Measurements from ENCODE around the gene DYNLRB1. TPM values are rescaled to one million over a fixed set of nuclear protein-coding genes. Genes with fewer than 3 reads are reported as not detected.

DYNLRB1 gene
- total RNA-seq, 1 donor: 57.4 TPM

DNA sequence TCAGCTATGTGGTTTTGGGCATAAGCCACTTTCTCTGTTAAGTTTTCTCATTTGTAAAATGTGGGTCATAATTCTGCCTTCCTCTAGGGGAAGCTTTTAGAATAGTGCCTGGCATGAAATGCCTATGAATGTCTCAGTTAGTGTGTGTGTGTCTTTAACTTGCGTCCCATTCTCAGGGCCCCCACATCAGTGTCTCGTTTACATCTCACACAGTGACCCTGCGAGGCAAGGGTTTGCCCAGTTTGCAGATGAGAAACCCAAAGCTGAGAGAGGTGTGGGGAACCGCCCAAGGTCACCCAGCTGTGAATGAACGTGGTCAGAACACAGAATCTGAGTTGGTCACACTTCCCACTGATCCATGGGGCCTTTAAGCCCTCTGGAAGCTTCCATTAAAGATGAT is 14.1 kb downstream of the DYNLRB1 start:
- DNase-seq (ENCODE audit: low read depth): no peak
- H3K4me3 ChIP-seq (ENCODE audit: low read depth, low read length): no peak overlapping the region
- TF ChIP-seq, protein P1, sequence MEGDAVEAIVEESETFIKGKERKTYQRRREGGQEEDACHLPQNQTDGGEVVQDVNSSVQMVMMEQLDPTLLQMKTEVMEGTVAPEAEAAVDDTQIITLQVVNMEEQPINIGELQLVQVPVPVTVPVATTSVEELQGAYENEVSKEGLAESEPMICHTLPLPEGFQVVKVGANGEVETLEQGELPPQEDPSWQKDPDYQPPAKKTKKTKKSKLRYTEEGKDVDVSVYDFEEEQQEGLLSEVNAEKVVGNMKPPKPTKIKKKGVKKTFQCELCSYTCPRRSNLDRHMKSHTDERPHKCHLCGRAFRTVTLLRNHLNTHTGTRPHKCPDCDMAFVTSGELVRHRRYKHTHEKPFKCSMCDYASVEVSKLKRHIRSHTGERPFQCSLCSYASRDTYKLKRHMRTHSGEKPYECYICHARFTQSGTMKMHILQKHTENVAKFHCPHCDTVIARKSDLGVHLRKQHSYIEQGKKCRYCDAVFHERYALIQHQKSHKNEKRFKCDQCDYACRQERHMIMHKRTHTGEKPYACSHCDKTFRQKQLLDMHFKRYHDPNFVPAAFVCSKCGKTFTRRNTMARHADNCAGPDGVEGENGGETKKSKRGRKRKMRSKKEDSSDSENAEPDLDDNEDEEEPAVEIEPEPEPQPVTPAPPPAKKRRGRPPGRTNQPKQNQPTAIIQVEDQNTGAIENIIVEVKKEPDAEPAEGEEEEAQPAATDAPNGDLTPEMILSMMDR (IDR thresholded peaks at IDR 0.05; ENCODE audit: insufficient read depth, low read depth, low read length): no peak

DNA sequence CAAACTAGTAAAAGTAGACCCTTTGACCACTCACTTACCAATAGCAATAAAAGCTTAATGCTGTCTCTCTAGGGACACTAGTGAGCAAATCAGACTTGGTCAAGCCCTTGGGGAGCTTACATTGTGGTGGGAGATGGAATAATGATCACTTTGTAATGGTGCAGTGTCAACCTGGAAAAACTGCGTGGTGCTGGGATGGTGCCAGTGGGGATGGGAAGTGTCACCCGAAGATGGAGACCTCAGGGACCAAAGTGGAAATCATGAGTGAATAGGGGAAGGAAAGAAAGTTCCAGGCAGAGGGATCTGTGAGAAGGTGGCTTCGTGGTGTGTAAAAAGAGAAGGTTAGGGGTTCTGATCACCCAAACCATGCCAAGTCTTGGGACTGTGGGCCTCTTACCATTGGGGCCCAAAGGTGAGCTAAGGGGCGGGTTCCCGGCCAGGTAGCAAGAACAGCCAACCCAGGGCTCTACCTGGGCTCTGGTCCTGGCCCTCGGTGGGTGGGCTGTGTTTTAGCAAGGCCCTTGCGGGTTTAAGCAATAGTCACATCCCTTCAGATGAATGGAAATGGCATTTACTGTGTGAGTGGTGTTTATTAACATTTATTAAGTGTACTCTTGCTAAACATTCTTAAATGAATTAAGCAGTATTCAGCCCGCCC is 15.5 kb downstream of the DYNLRB1 start:
- no peak for DNase-seq (ENCODE audit: low read depth)
- H3K4me3 ChIP-seq (ENCODE audit: low read depth, low read length): no peak overlapping the region
- TF ChIP-seq, protein P1 (IDR thresholded peaks at IDR 0.05; ENCODE audit: insufficient read depth, low read depth, low read length): no peak

DNA sequence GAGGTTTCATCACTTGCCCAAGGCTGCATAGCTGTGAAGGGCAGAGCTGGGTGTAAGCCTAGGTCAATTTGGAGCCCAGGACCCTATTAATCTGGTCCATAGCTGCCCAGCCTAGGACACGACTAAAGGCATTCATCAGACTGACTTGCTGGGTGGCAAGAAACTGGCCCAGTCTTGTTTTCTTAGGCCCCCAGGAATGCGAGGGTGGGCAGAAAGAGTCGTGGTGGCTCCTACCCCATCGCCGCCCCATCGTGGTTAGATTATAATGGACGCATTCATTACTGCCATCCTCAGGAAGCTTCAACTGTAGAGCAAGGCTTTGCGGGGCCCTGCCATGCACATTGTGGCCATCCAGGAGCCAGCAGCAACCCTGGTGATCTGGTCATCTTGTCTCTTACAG is 16.1 kb downstream of the DYNLRB1 start:
- DNase-seq (ENCODE audit: low read depth): no peak
- no peak overlapping the region for H3K4me3 ChIP-seq (ENCODE audit: low read depth, low read length)
- TF ChIP-seq, protein P1 (IDR thresholded peaks at IDR 0.05; ENCODE audit: insufficient read depth, low read depth, low read length): no peak

DNA sequence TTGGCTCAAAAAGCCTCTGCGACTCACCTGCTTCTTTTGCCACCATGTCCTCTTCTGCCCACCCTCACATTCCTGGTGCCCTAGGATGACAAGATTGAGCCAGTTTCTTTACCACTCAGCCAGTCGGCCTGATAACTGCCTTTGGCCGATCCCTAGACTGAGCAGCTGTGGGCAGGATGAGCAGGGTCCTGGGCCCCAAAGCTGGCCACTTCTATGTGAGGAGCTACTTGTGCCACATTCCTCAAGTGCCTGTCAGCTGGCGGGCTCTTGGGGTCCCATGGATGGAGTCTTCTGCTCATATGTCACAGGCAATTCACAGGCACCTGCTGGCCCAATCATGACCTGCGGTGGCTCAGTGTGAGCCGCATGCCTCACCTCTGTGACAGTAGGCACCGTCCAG is 16.5 kb downstream of the DYNLRB1 start:
- TF ChIP-seq, protein P1 (IDR thresholded peaks at IDR 0.05; ENCODE audit: insufficient read depth, low read depth, low read length): no peak
- no peak for DNase-seq (ENCODE audit: low read depth)
- H3K4me3 ChIP-seq (ENCODE audit: low read depth, low read length): no peak overlapping the region

DNA sequence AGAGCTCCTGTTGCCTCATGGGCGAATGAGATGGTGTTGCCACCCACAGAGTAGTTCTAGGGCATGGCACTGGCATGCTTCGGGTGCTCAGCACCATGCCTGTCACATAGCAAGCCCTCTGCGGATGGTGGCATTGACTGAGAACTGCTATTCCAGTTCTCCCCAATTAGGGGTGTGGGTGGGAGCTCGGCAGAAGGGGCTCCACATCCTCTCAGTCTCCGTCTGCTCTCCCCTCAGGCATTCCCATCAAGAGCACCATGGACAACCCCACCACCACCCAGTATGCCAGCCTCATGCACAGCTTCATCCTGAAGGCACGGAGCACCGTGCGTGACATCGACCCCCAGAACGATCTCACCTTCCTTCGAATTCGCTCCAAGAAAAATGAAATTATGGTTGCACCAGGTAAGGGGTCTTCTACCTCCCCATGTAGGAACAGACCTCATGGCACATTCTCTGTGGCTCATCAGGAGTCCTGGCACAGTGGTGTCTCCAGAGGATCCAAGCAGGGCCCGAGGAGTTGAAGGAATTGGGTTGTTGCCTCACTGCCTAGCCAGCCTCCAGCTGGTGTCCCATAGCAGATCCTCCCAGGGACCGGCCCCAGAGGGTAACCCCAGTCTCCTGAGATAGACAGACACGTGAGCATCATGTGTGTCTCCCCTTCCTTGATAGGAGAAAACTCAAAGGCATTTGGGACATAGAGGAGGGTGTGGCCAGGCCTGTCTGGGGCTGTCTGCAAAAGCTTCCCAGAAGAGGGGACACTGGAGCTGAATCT is 18.4 kb downstream of the DYNLRB1 start:
- TF ChIP-seq, protein P1 (IDR thresholded peaks at IDR 0.05; ENCODE audit: insufficient read depth, low read depth, low read length): no peak
- H3K4me3 ChIP-seq (ENCODE audit: low read depth, low read length): no peak overlapping the region
- DNase-seq (ENCODE audit: low read depth): no peak

DNA sequence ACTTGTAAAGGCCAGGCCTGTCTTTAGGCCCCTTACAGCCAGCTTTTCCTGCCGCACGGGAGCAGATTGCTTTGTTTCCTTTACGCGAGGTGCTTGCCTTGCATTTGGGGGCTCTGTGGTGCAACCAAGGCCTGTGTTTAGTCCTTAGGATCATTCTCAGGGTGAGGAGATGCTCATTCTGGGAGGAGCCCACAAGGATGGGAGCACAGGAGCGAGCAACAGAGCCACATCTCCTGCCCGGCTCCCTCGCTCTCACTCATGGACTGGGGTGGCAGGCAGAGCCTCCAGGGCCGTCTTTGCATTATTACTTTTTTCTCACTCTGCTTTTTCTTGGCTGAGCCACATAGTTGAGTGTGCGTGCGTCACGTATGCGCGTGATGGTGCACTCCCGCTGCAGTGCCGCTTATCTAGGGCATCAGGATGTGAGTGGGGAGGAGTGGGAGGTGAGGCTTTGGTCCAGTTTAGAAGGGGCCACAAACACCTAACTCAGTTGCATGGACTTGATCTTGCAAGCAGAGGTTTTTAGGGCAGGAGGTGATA is 19.1 kb downstream of the DYNLRB1 start:
- TF ChIP-seq, protein P1 (IDR thresholded peaks at IDR 0.05; ENCODE audit: insufficient read depth, low read depth, low read length): no peak
- no peak overlapping the region for H3K4me3 ChIP-seq (ENCODE audit: low read depth, low read length)
- DNase-seq (ENCODE audit: low read depth): no peak
